HepG2 (cell line): ENCODE data around the gene TBL3. TPM values are rescaled to one million over a fixed set of nuclear protein-coding genes. Genes with fewer than 3 reads are reported as not detected.

ENCODE experiments used
- ATF1 ChIP-seq: IDR thresholded peaks from 2 replicates; pipeline ENCODE4 v1.6.1; 2016; ENCODE audit warnings: mild to moderate bottlenecking, control low read depth
- E2F5 ChIP-seq: sonication (generic); formaldehyde crosslinking; conservative IDR thresholded peaks from 2 replicates; pipeline ENCODE4 v1.4.0; 2020; ENCODE audit warnings: missing genetic modification reagents
- FOXO4 ChIP-seq: sonication (generic); formaldehyde crosslinking; conservative IDR thresholded peaks from 2 replicates; pipeline ENCODE4 v1.8.1; 2023; ENCODE audit warnings: missing genetic modification reagents
- IKZF5 ChIP-seq: IDR thresholded peaks from 2 replicates; pipeline ENCODE4 v1.6.1; 2018; ENCODE audit warnings: missing genetic modification reagents, mild to moderate bottlenecking, missing compliant biosample characterization
- KLF11 ChIP-seq: IDR thresholded peaks from 2 replicates; pipeline ENCODE4 v1.6.1; 2016; ENCODE audit warnings: missing compliant biosample characterization
- MEIS2 ChIP-seq: sonication (generic); formaldehyde crosslinking; IDR thresholded peaks from 2 replicates; pipeline ENCODE4 v1.9.0; 2021; ENCODE audit warnings: mild to moderate bottlenecking, missing genetic modification reagents
- MNT ChIP-seq: fragments of 450-650 bp; IDR thresholded peaks from 2 replicates; pipeline ENCODE4 v1.6.1; 2016
- PHB2 ChIP-seq: fragments of 450-650 bp; IDR thresholded peaks from 2 replicates; pipeline ENCODE4 v1.6.1; 2018; ENCODE audit not compliant: partially characterized antibody
- PHF8 ChIP-seq: sonication (generic); formaldehyde crosslinking; IDR thresholded peaks from 2 replicates; pipeline ENCODE4 v1.5.0; 2020; ENCODE audit warnings: missing genetic modification reagents
- TBX3 ChIP-seq: fragments of 450-650 bp; IDR thresholded peaks from 2 replicates; pipeline ENCODE4 v1.6.1; 2017; ENCODE audit warnings: antibody characterized with exemption, mild to moderate bottlenecking, inconsistent platforms, borderline replicate concordance
- TIGD3 ChIP-seq: sonication (generic); formaldehyde crosslinking; IDR thresholded peaks from 2 replicates; pipeline ENCODE4 v1.5.1; 2020; ENCODE audit warnings: mild to moderate bottlenecking, missing genetic modification reagents, borderline replicate concordance
- USF2 ChIP-seq, 2 experiments: sonication (generic) in 1 of 2; formaldehyde crosslinking in 1 of 2; IDR thresholded peaks; 2 replicates each; pipeline versions ENCODE4 v1.5.1 to v1.6.1; 2011 to 2020; ENCODE audit warnings: borderline replicate concordance in 1 of 2, low read depth in 1 of 2, low read length in 1 of 2, mild to moderate bottlenecking in 1 of 2, missing genetic modification reagents in 1 of 2, moderate library complexity in 1 of 2
- ZHX1 ChIP-seq: sonication (generic); formaldehyde crosslinking; IDR thresholded peaks from 2 replicates; pipeline ENCODE4 v1.8.1; 2022; ENCODE audit warnings: low read depth, mild to moderate bottlenecking, missing genetic modification reagents
- ZNF12 ChIP-seq: sonication (generic); formaldehyde crosslinking; IDR thresholded peaks from 2 replicates; pipeline ENCODE4 v1.5.0; 2020; ENCODE audit warnings: missing genetic modification reagents
- ZNF230 ChIP-seq: sonication (generic); formaldehyde crosslinking; IDR thresholded peaks from 2 replicates; pipeline ENCODE4 v1.4.0; 2020; ENCODE audit warnings: mild to moderate bottlenecking, missing genetic modification reagents
- ZNF549 ChIP-seq: sonication (generic); formaldehyde crosslinking; IDR thresholded peaks from 2 replicates; pipeline ENCODE4 v1.5.0; 2020; ENCODE audit warnings: missing genetic modification reagents
- ZNF749 ChIP-seq: sonication (generic); formaldehyde crosslinking; IDR thresholded peaks from 2 replicates; pipeline ENCODE4 v1.8.0; 2022; ENCODE audit warnings: mild to moderate bottlenecking, missing genetic modification reagents, moderate library complexity, borderline replicate concordance
- polyA plus RNA-seq, 8 experiments: library from polyadenylated mRNA; depleted of rRNA in 3 of 8; stranded (reverse) in 7 of 8; unstranded in 1 of 8; fragments of >200 nt; fragmentation: Illumina TruSeq in 4 of 8; extraction: Trizol in 4 of 8; gene quantifications; 2 replicates each; pipeline versions ENCODE4 v1.2.1 to v1.2.3, GENCODE V29; 2011 to 2016; ENCODE audit warnings: low read depth in 4 of 8, missing spikeins in 1 of 8, mixed read lengths in 1 of 8; ENCODE audit not compliant: insufficient read depth in 1 of 8
- total RNA-seq, 5 experiments: library from RNA; depleted of rRNA; stranded (reverse); fragments of >200 nt; fragmentation: Illumina TruSeq; extraction: Trizol; gene quantifications; 2 replicates each; pipeline ENCODE4 v1.2.3, GENCODE V29; 2016; ENCODE audit warnings: low read depth in 1 of 5

The TBL3 gene
- total and polyA plus RNA-seq, 2 of the 13 experiments (the other 11 are each of a cell fraction or from before 2014, with no cell fraction given), result 16.8 to 38.0 TPM

GRCh38 chr16:1971796-1972489 lies at the start of gene TBL3 (continued):
- TF ChIP-seq TIGD3 (peak; percentile 83; the same call in 1 of the 2 replicates), ATF1 (CRISPR knock-in tag) (peak; percentile 100), USF2 (IDR thresholded peaks at IDR 0.05; ENCODE audit: low read depth, low read length) (no peak), USF2 (CRISPR knock-in tag; IDR thresholded peaks at IDR 0.05; ENCODE audit: borderline replicate concordance) (no peak), ZHX1 (CRISPR knock-in tag) (peak; percentile 100), PHB2 (no peak), FOXO4 (CRISPR knock-in tag) (no peak), IKZF5 (CRISPR knock-in tag) (peak; percentile 96), TBX3 (0 out of 2 replicates have a peak, but pooled peaks have one; percentile 34), MEIS2 (CRISPR knock-in tag) (peak; percentile 83), ZNF12 (CRISPR knock-in tag) (no peak), ZNF230 (CRISPR knock-in tag) (peak; percentile 75; the same call in 1 of the 2 replicates), KLF11 (CRISPR knock-in tag) (peak; percentile 93), ZNF549 (no peak), PHF8 (CRISPR knock-in tag) (peak; percentile 93), ZNF749 (CRISPR knock-in tag) (peak; percentile 60; the same call in 1 of the 2 replicates), E2F5 (CRISPR knock-in tag) (peak; percentile 82; the same call in 1 of the 2 replicates), MNT (peak; percentile 54)
